ENCODE results near the gene DLD. TPM values are rescaled to one million over a fixed set of nuclear protein-coding genes. Genes with fewer than 3 reads are reported as not detected.
A peak's percentile ranks its signal among the peaks of the same experiment; 100 is the strongest.

The DLD gene
- total RNA-seq, 4 donors from 2014 or later: 46.0 to 131 (median 126) TPM

- 82 to 99% methylated on average over 2 of the region's 2 CpGs for WGBS, 2 donors (ENCODE audit: low coverage in 1 of 2)
- H3K4me3 ChIP-seq: no peak overlapping the region
- no peaks in the 10 kb centered on the region for H3K9me3 ChIP-seq
- TF ChIP-seq POLR2AphosphoS5 (IDR thresholded peaks at IDR 0.05) (no peak), EP300 (IDR thresholded peaks at IDR 0.05; ENCODE audit: low read depth) (no peak), POLR2A (IDR thresholded peaks at IDR 0.05) (no peak), CTCF (IDR thresholded peaks at IDR 0.05) (no peak)
- no peak for DNase-seq
- no peaks in the 10 kb centered on the region for H3K27me3 ChIP-seq
- in situ Hi-C loops (cut with MboI; ENCODE audit: low pct_ligation_motif_present in 1 of 4, low pct_unique_long_range_greater_than_20kb in 1 of 4, low sequenced_read_pairs in 3 of 4): no loop called here
- peaks cover 0 to 87% (median 29%) of the 10 kb centered on the region in 4 donors for H3K36me3 ChIP-seq
- H3K27ac ChIP-seq: no peak overlapping the region
- intact Hi-C loops (cut with DNase I; ENCODE audit: low total_unique reads): no loop called here
- peaks cover 0 to 4% (median 0%) of the 10 kb centered on the region in 4 donors for H3K4me1 ChIP-seq
These were observed 22.9 kb downstream of the DLD start for GRCh38 chr7:107913851-107914250.

GRCh38 chr7:107914831-107915230 is 23.8 kb downstream of the DLD start:
- in situ Hi-C loops (cut with MboI; ENCODE audit: low pct_ligation_motif_present in 1 of 4, low pct_unique_long_range_greater_than_20kb in 1 of 4, low sequenced_read_pairs in 3 of 4): no loop called here
- DNase-seq: no peak
- Histone ChIP-seq H3K36me3 (peaks cover 0 to 86% (median 29%) of the 10 kb centered on the region in 4 donors), H3K4me1 (peaks cover 0 to 8% (median 1%) of the 10 kb centered on the region in 4 donors), H3K27me3 (no peaks in the 10 kb centered on the region), H3K4me3 (no peak overlapping the region), H3K27ac (no peak overlapping the region), H3K9me3 (no peaks in the 10 kb centered on the region)
- intact Hi-C loops (cut with DNase I; ENCODE audit: low total_unique reads): no loop called here
- TF ChIP-seq CTCF (IDR thresholded peaks at IDR 0.05): no peak
- no peak for TF ChIP-seq EP300 (IDR thresholded peaks at IDR 0.05; ENCODE audit: low read depth)
- TF ChIP-seq POLR2AphosphoS5 (IDR thresholded peaks at IDR 0.05): no peak
- TF ChIP-seq POLR2A (IDR thresholded peaks at IDR 0.05): no peak
- 15 to 52% methylated on average over 1 of the region's 1 CpG for WGBS, 2 donors (ENCODE audit: low coverage in 1 of 2)

- WGBS, 2 donors (ENCODE audit: low coverage in 1 of 2): 89 to 93% methylated on average over 2 of the region's 2 CpGs
- Histone ChIP-seq H3K36me3 (peaks cover 0 to 79% (median 28%) of the 10 kb centered on the region in 4 donors), H3K27ac (no peak overlapping the region), H3K4me3 (no peak overlapping the region), H3K4me1 (peaks cover 0 to 15% (median 9%) of the 10 kb centered on the region in 4 donors), H3K9me3 (no peaks in the 10 kb centered on the region), H3K27me3 (no peaks in the 10 kb centered on the region)
- in situ Hi-C loops (cut with MboI; ENCODE audit: low pct_ligation_motif_present in 1 of 4, low pct_unique_long_range_greater_than_20kb in 1 of 4, low sequenced_read_pairs in 3 of 4) (no loop called here), intact Hi-C loops (cut with DNase I; ENCODE audit: low total_unique reads) (no loop called here)
- TF ChIP-seq POLR2AphosphoS5 (IDR thresholded peaks at IDR 0.05) (no peak), CTCF (IDR thresholded peaks at IDR 0.05) (no peak), EP300 (IDR thresholded peaks at IDR 0.05; ENCODE audit: low read depth) (no peak), POLR2A (IDR thresholded peaks at IDR 0.05) (no peak)
- DNase-seq: no peak
These were observed 24.6 kb downstream of the DLD start for GRCh38 chr7:107915541-107915940.

- H3K9me3 ChIP-seq: no peaks in the 10 kb centered on the region
- TF ChIP-seq EP300 (IDR thresholded peaks at IDR 0.05; ENCODE audit: low read depth) (no peak), POLR2A (IDR thresholded peaks at IDR 0.05) (no peak), CTCF (IDR thresholded peaks at IDR 0.05) (no peak), POLR2AphosphoS5 (IDR thresholded peaks at IDR 0.05) (no peak)
- intact Hi-C loops (cut with DNase I; ENCODE audit: low total_unique reads) (no loop called here), in situ Hi-C loops (cut with MboI; ENCODE audit: low pct_ligation_motif_present in 1 of 4, low pct_unique_long_range_greater_than_20kb in 1 of 4, low sequenced_read_pairs in 3 of 4) (no loop called here)
- H3K27me3 ChIP-seq: no peaks in the 10 kb centered on the region
- WGBS, 2 donors (ENCODE audit: low coverage in 1 of 2): 82 to 84% methylated on average over 3 of the region's 3 CpGs
- H3K27ac ChIP-seq: peak overlapping the region in 3 of 4 donors; percentile 2 to 21 (median 10)
- peaks cover 0 to 26% (median 11%) of the 10 kb centered on the region in 4 donors for H3K4me1 ChIP-seq
- peaks cover 0 to 63% (median 29%) of the 10 kb centered on the region in 4 donors for H3K36me3 ChIP-seq
- no peak for DNase-seq
- H3K4me3 ChIP-seq: no peak overlapping the region
These were observed 27.0 kb downstream of the DLD start for GRCh38 chr7:107917763-107918651.
